AG04449 (cell line): ENCODE measurements around the gene IFI27.

Experiments
- CTCF ChIA-PET: fragments of 350-600 bp; formaldehyde crosslinking; extraction: SDS; loops from one replicate; lab custom pipeline; 2021; ENCODE audit warnings: antibody characterized with exemption; lab: Yijun Ruan, JAX
- POLR2A ChIA-PET: fragments of 400-600, 350-600 bp; formaldehyde crosslinking; extraction: SDS; loops from one replicate; lab custom pipeline; 2020; ENCODE audit warnings: antibody characterized with exemption, inconsistent platforms; lab: Yijun Ruan, JAX
- DNase-seq: peaks from one replicate; pipeline ENCODE4 v3.0.0-alpha.2; 2010; ENCODE audit warnings: low read depth, low spot score
- H3K4me3 ChIP-seq: 2 replicates; pipeline ENCODE4 v1.5.1; 2011; ENCODE audit warnings: low read depth, mild to moderate bottlenecking, control low read depth, low read length
- TF ChIP-seq, protein P1 (sequence below): IDR thresholded peaks from one replicate; pipeline ENCODE4 v1.5.1; 2011; ENCODE audit warnings: mild to moderate bottlenecking, moderate library complexity, low read length, control low read depth, inconsistent platforms; ENCODE audit not compliant: insufficient read depth; ENCODE audit errors: missing control alignments

Gene IFI27

DNA sequence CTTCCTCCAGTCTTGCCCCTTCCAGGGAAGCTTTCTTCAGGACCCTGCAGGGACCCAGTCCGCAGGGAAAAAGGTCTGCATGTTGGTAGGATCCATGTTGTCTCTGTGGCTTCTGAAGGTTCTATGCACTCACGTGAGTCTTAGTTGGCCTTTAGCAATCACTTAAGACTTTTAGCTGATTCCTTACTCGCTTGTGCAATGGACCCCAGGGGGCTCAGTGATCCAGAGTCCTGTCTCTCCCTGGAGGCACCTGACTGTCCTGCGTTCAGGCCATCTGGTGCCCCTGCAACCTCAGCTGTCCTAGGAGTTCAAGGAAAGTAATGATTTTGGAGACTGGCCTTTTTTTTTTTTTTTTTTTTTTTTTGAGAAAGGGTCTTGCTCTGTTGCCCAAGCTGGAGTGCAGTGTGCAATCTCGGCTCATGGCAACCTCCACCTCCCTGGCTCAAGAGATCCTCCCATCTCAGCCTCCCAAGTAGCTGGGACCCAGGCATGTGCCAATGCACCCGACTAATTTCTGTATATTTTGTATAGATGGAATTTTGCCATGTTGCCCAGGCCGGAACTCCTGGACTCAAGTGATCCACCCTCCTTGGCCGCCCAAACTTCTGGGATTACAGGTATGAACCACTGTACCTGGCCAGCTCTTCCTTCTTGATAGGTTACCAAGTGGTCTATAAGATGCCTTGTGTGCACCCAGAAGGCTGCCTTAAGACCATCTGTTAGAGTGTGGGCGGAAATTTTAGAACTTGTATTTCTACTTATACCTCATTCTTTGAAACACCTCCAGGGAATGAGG is 14.2 kb downstream of the IFI27 start:
- ChIA-PET CTCF (interaction anchor here (0.7 to 2.7 kb wide), 7 partner anchors 9 to 185 kb away, joined by 3 to 14 read pairs (median 4); no protein-coding TSS in a partner anchor), POLR2A (interaction anchor here (1.3 kb wide), 1 partner anchor 44 kb away, joined by 3 read pairs; the partner anchor contains the start of genes DDX24 and IFI27L1)
- TF ChIP-seq, protein P1, sequence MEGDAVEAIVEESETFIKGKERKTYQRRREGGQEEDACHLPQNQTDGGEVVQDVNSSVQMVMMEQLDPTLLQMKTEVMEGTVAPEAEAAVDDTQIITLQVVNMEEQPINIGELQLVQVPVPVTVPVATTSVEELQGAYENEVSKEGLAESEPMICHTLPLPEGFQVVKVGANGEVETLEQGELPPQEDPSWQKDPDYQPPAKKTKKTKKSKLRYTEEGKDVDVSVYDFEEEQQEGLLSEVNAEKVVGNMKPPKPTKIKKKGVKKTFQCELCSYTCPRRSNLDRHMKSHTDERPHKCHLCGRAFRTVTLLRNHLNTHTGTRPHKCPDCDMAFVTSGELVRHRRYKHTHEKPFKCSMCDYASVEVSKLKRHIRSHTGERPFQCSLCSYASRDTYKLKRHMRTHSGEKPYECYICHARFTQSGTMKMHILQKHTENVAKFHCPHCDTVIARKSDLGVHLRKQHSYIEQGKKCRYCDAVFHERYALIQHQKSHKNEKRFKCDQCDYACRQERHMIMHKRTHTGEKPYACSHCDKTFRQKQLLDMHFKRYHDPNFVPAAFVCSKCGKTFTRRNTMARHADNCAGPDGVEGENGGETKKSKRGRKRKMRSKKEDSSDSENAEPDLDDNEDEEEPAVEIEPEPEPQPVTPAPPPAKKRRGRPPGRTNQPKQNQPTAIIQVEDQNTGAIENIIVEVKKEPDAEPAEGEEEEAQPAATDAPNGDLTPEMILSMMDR: no peak
- no peak for DNase-seq
- H3K4me3 ChIP-seq: no peak overlapping the region

DNA sequence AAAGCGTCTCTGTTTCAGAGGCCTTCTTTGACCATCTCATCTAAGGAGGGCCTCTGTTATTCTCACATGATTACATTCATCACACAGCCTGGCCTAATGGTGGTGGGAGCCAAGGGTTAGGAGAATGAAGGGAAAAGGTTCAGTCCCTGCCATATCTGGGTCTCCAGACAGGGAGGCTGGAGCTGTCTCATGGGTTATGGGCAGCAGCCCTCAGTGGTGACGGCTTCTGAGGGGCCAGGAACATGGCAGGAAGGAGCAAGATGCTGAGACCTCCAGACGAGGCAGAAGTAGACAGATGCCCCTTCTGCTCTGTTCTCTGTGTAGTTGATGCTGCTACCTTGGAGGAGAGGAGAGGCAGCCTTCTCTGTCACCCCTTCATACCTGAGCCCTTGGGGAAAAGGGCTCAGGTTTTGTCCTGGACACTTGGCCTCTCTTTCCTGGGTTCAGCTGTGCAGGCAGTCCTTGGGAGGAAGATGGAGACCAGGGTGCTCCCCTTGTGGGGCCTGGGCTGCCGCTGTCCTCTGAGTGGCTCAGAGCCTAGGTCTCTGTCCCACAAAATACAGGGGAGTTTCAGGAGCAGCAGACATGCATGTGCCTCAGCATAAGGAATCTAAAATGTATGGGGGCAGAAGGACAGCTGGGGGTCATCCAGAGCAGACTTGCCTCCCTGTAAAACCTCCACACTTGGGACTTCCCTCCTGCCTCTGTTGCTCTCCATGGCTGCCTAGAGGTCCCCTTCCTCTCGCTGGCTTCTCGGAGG is 15.3 kb downstream of the IFI27 start:
- H3K4me3 ChIP-seq: no peak overlapping the region
- CTCF ChIA-PET: interaction anchor here (0.9 to 2.7 kb wide), 3 partner anchors 11 to 186 kb away, joined by 4 to 14 read pairs (median 5); no protein-coding TSS in a partner anchor
- TF ChIP-seq, protein P1: no peak
- DNase-seq: no peak
- POLR2A ChIA-PET: no interaction called here

DNA sequence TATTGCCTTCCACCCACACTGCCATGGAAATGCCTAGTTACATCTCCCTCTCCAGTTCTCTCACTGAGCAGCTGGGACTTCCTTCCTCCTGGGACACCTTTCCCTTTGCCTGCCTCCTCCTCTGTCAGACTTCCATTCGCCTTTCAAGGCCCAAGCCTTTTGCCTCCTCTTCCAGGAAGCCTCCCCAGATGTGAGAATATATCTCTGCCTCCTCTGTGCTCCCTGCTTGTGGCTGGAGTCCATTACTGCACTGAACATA is 15.8 kb downstream of the IFI27 start:
- DNase-seq: no peak
- TF ChIP-seq, protein P1: no peak
- CTCF ChIA-PET: interaction anchor here (7.4 kb wide), 1 partner anchor 90 kb away, joined by 157 read pairs; no protein-coding TSS in a partner anchor

DNA sequence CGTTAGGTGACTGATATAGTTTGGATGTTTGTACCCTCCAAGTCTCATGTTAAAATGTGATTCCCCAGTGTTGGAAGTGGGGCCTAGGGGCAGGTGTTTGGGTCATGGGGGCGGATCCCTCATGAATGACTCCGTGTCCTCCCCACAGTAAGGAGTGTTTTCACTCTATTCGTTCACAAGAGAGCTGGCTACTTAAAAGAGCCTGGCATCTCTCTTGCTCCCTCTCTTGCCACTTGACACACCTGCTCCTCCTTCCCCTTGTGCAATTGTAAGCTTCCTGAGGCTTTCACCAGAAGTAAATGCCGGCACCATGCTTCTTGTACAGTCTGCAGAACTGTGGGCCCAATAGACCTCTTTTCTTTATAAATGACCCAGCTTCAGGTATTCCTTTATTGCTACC is 16.3 kb downstream of the IFI27 start:
- TF ChIP-seq, protein P1: no peak
- no peak overlapping the region for H3K4me3 ChIP-seq
- POLR2A ChIA-PET: no interaction called here
- CTCF ChIA-PET: interaction anchor here (5.9 to 7.4 kb wide), 2 partner anchors 13 to 90 kb away, joined by 46 to 157 read pairs; no protein-coding TSS in a partner anchor
- DNase-seq: no peak

More for the DNA sequence above, 15.8 kb downstream of the IFI27 start:
- POLR2A ChIA-PET: no interaction called here
- H3K4me3 ChIP-seq: no peak overlapping the region

DNA sequence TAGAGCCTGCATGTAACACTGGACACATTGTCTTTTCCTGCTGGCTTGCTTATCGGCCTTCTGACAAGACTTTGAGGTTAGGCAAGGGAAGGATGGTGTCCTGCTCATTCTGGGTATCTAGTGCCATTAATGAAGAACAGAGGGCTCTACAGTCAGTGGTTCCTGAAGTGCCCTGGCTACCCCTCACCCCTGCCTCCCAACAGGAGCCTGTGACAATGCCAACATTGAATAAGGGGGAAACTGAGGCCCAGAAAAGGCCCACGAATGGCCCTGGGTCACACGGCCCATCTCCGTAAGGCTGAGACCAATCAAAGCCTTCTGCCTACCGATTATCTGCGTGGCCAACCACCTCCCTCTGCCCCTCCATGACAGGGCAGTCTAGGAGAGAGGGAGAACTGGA is 16.8 kb downstream of the IFI27 start:
- H3K4me3 ChIP-seq: no peak overlapping the region
- ChIA-PET CTCF (interaction anchor here (1.5 to 7.4 kb wide), 4 partner anchors 9 to 187 kb away, joined by 6 to 157 read pairs (median 50); no protein-coding TSS in a partner anchor), POLR2A (interaction anchor here (0.5 kb wide), 1 partner anchor 69 kb away, joined by 3 read pairs; no protein-coding TSS in a partner anchor)
- TF ChIP-seq, protein P1: no peak
- no peak for DNase-seq
